Measurements from ENCODE around the gene CD22. TPM values are rescaled to one million over a fixed set of nuclear protein-coding genes. Genes with fewer than 3 reads are reported as not detected.

CD22 gene
- total RNA-seq, 2 donors from 2014 or later = 14.0 TPM; not detected in 1

DNA sequence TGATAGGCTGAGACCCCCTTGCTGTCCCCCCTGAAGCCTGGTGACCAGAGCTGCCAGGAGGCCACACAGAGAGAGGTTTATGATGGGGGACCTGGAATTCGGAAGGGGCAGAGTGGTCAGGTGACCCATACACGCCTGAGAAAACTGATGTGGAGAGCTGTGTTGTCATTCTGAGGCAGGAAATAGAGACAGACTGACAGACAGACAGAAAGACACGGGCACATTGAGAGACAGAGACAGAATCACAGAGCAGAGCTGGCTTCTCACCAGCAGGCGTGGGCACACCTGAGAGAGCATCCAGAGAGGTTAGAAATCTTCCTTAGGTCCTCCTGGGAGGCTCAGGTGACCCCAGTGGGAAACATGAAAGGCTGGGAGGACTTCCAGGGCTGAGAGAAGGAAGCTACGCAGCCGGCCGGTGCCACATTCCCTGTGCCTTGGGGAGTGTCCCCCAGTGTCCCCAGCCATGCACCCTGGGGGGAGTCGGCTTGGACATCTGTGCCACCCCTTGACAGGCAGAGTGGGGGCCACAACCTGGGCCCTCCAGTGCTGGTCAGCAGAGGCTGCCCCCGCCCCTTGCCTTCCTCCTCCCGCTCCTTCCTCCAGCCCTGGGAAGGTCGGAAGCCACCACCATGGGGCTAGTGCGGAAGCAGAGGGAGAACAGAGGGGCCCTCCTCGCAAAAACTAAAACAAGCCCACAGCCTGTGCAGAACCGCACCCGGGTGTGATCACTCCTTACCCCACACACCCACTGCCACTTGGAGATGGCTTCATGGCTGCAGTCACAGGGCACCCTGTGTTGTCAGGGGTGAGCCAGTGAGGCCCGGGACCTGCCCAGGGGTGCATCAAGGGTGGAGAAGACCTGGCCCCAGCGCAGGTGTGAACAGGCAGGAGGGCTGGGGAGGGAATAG lies 20.9 kb downstream of the CD22 start:
- WGBS = 73% methylated on average over 17 of the region's 17 CpGs
- H3K4me1 ChIP-seq (replicated peaks) = no peaks in the 10 kb centered on the region
- intact Hi-C loops (cut with DNase I) = loop anchor here (5.0 to 10.0 kb wide), 2 partner anchors 147 to 365 kb away; partner anchors contain the start of gene KMT2B
- no peak overlapping the region for H3K27ac ChIP-seq
- H3K9me3 ChIP-seq = no peaks in the 10 kb centered on the region
- peaks cover 3% of the 10 kb centered on the region for H3K27me3 ChIP-seq (replicated peaks; ENCODE audit: insufficient read depth)
- no peak overlapping the region for H3K4me3 ChIP-seq
- TF ChIP-seq CTCF (IDR thresholded peaks at IDR 0.05) (no peak), POLR2A (IDR thresholded peaks at IDR 0.05) (no peak), POLR2AphosphoS5 (IDR thresholded peaks at IDR 0.05) (no peak)
- DNase-seq (ENCODE audit: low spot score) = no peak
- no peaks in the 10 kb centered on the region for H3K36me3 ChIP-seq

GRCh38 chr19:35350591-35350990 lies 21.6 kb downstream of the CD22 start:
- Histone ChIP-seq H3K27me3 (replicated peaks; ENCODE audit: insufficient read depth) (peaks cover 3% of the 10 kb centered on the region), H3K9me3 (no peaks in the 10 kb centered on the region), H3K4me3 (no peak overlapping the region), H3K27ac (no peak overlapping the region), H3K4me1 (replicated peaks) (no peaks in the 10 kb centered on the region), H3K36me3 (no peaks in the 10 kb centered on the region)
- TF ChIP-seq POLR2A (IDR thresholded peaks at IDR 0.05) = no peak
- no peak for TF ChIP-seq CTCF (IDR thresholded peaks at IDR 0.05)
- no peak for TF ChIP-seq POLR2AphosphoS5 (IDR thresholded peaks at IDR 0.05)
- intact Hi-C loops (cut with DNase I) = loop anchor here (5.0 to 10.0 kb wide), 2 partner anchors 147 to 364 kb away; partner anchors contain the start of gene KMT2B
- DNase-seq (ENCODE audit: low spot score) = no peak
- WGBS = 67% methylated on average over 7 of the region's 7 CpGs

DNA sequence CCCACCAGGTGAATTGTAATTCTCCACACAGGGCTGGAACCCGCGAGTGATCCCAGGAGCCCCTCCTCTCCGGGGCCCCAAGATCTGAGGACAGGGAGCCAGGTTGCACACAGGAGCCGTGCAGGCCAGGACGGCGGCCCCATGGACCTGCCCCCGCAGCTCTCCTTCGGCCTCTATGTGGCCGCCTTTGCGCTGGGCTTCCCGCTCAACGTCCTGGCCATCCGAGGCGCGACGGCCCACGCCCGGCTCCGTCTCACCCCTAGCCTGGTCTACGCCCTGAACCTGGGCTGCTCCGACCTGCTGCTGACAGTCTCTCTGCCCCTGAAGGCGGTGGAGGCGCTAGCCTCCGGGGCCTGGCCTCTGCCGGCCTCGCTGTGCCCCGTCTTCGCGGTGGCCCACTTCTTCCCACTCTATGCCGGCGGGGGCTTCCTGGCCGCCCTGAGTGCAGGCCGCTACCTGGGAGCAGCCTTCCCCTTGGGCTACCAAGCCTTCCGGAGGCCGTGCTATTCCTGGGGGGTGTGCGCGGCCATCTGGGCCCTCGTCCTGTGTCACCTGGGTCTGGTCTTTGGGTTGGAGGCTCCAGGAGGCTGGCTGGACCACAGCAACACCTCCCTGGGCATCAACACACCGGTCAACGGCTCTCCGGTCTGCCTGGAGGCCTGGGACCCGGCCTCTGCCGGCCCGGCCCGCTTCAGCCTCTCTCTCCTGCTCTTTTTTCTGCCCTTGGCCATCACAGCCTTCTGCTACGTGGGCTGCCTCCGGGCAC lies 22.6 kb downstream of the CD22 start:
- no peaks in the 10 kb centered on the region for H3K27me3 ChIP-seq (replicated peaks; ENCODE audit: insufficient read depth)
- H3K4me3 ChIP-seq = no peak overlapping the region
- DNase-seq (ENCODE audit: low spot score) = no peak
- intact Hi-C loops (cut with DNase I) = loop anchor here (2.0 to 10.0 kb wide), 3 partner anchors 117 to 363 kb away; partner anchors contain the start of gene KMT2B
- H3K27ac ChIP-seq = no peak overlapping the region
- no peaks in the 10 kb centered on the region for H3K36me3 ChIP-seq
- 91% methylated on average over 47 of the region's 47 CpGs for WGBS
- no peaks in the 10 kb centered on the region for H3K4me1 ChIP-seq (replicated peaks)
- TF ChIP-seq CTCF (IDR thresholded peaks at IDR 0.05) = no peak
- TF ChIP-seq POLR2A (IDR thresholded peaks at IDR 0.05) = no peak
- TF ChIP-seq POLR2AphosphoS5 (IDR thresholded peaks at IDR 0.05) = no peak
- H3K9me3 ChIP-seq = no peaks in the 10 kb centered on the region

DNA sequence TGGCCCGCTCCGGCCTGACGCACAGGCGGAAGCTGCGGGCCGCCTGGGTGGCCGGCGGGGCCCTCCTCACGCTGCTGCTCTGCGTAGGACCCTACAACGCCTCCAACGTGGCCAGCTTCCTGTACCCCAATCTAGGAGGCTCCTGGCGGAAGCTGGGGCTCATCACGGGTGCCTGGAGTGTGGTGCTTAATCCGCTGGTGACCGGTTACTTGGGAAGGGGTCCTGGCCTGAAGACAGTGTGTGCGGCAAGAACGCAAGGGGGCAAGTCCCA lies 23.1 kb downstream of the CD22 start:
- H3K4me1 ChIP-seq (replicated peaks) = no peaks in the 10 kb centered on the region
- no peaks in the 10 kb centered on the region for H3K9me3 ChIP-seq
- no peak overlapping the region for H3K27ac ChIP-seq
- 89% methylated on average over 18 of the region's 18 CpGs for WGBS
- intact Hi-C loops (cut with DNase I) = loop anchor here (2.0 to 10.0 kb wide), 3 partner anchors 117 to 363 kb away; partner anchors contain the start of gene KMT2B
- DNase-seq (ENCODE audit: low spot score) = no peak
- TF ChIP-seq POLR2AphosphoS5 (IDR thresholded peaks at IDR 0.05) (no peak), POLR2A (IDR thresholded peaks at IDR 0.05) (no peak), CTCF (IDR thresholded peaks at IDR 0.05) (no peak)
- H3K27me3 ChIP-seq (replicated peaks; ENCODE audit: insufficient read depth) = no peaks in the 10 kb centered on the region
- H3K36me3 ChIP-seq = no peaks in the 10 kb centered on the region
- no peak overlapping the region for H3K4me3 ChIP-seq

Measured in prostate gland (tissue), 2 donors.